Transverse colon (tissue), 3 donors: ENCODE results near the gene STK40.

Experiments used
- POLR2A ChIP-seq: fragments of 450-650 bp; IDR thresholded peaks from one replicate; pipeline ENCODE4 v1.6.1; 2016; ENCODE audit warnings: antibody characterized with exemption, mild to moderate bottlenecking, moderate library complexity
- TF ChIP-seq, protein P1 (sequence below), 5 experiments: fragments of 200-600 bp in 3 of 5; fragments of 450-650 bp in 2 of 5; sonication (generic) in 3 of 5; IDR thresholded peaks; 1 replicate in 2 of 5; 2 replicates in 3 of 5; pipeline ENCODE4 v1.5.1; 2016 to 2017; ENCODE audit warnings: antibody characterized with exemption in 5 of 5, inconsistent platforms in 3 of 5, mild to moderate bottlenecking in 2 of 5, moderate library complexity in 1 of 5

- TF ChIP-seq POLR2A = no peak
- TF ChIP-seq, protein P1, sequence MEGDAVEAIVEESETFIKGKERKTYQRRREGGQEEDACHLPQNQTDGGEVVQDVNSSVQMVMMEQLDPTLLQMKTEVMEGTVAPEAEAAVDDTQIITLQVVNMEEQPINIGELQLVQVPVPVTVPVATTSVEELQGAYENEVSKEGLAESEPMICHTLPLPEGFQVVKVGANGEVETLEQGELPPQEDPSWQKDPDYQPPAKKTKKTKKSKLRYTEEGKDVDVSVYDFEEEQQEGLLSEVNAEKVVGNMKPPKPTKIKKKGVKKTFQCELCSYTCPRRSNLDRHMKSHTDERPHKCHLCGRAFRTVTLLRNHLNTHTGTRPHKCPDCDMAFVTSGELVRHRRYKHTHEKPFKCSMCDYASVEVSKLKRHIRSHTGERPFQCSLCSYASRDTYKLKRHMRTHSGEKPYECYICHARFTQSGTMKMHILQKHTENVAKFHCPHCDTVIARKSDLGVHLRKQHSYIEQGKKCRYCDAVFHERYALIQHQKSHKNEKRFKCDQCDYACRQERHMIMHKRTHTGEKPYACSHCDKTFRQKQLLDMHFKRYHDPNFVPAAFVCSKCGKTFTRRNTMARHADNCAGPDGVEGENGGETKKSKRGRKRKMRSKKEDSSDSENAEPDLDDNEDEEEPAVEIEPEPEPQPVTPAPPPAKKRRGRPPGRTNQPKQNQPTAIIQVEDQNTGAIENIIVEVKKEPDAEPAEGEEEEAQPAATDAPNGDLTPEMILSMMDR (IDR thresholded peaks at IDR 0.05) = no peak
Observed at GRCh38 chr1:36330940-36331339, 54.8 kb downstream of the STK40 start.
